ENCODE results near the gene GABRB1.

DNA sequence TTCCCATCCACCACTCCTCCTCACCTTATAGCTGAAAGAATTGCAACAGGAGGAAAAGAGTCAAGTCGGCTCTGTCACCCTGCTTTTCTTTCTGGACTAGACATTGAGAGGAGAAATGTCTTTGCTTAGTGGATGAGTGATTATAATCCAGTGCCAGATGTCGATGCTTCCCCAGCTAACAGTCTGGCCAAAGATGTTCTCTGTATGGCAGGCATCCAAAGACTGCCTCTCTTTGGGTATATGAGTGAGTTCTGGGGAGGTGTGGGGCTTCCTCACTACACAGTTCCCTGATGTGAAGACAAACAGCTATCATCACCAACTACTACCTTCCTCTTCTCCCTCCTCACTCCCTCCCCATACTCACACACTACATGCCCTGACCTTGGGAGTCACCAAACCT, 341.2 kb downstream of the GABRB1 start:
- TF ChIP-seq, protein P1, sequence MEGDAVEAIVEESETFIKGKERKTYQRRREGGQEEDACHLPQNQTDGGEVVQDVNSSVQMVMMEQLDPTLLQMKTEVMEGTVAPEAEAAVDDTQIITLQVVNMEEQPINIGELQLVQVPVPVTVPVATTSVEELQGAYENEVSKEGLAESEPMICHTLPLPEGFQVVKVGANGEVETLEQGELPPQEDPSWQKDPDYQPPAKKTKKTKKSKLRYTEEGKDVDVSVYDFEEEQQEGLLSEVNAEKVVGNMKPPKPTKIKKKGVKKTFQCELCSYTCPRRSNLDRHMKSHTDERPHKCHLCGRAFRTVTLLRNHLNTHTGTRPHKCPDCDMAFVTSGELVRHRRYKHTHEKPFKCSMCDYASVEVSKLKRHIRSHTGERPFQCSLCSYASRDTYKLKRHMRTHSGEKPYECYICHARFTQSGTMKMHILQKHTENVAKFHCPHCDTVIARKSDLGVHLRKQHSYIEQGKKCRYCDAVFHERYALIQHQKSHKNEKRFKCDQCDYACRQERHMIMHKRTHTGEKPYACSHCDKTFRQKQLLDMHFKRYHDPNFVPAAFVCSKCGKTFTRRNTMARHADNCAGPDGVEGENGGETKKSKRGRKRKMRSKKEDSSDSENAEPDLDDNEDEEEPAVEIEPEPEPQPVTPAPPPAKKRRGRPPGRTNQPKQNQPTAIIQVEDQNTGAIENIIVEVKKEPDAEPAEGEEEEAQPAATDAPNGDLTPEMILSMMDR (IDR thresholded peaks at IDR 0.05; ENCODE audit: low read length): no peak
- TF ChIP-seq EZH2 (optimal IDR thresholded peaks at IDR 0.05; ENCODE audit: low read depth, low read length) (no peak), EZH2phosphoT487 (IDR thresholded peaks at IDR 0.05; ENCODE audit: low read length) (no peak)
